PC-3 (cell line): ENCODE results near the gene HDAC4.

Source experiments
- CTCF ChIP-seq: fragments of 300-600 bp; sonication (generic); conservative IDR thresholded peaks from 2 replicates; pipeline ENCODE4 v1.5.1; 2017; ENCODE audit warnings: antibody characterized with exemption, low read depth, mild to moderate bottlenecking, low read length
- EZH2 ChIP-seq: fragments of 300-600 bp; sonication (generic); IDR thresholded peaks from one replicate; pipeline ENCODE4 v1.6.1; 2017; ENCODE audit warnings: antibody characterized with exemption, mild to moderate bottlenecking, low read length; ENCODE audit not compliant: unreplicated experiment
- EZH2phosphoT487 ChIP-seq: fragments of 300-600 bp; sonication (generic); IDR thresholded peaks from 2 replicates; pipeline ENCODE4 v1.6.1; 2018; ENCODE audit warnings: mild to moderate bottlenecking, antibody characterized with exemption, low read length, borderline replicate concordance

DNA sequence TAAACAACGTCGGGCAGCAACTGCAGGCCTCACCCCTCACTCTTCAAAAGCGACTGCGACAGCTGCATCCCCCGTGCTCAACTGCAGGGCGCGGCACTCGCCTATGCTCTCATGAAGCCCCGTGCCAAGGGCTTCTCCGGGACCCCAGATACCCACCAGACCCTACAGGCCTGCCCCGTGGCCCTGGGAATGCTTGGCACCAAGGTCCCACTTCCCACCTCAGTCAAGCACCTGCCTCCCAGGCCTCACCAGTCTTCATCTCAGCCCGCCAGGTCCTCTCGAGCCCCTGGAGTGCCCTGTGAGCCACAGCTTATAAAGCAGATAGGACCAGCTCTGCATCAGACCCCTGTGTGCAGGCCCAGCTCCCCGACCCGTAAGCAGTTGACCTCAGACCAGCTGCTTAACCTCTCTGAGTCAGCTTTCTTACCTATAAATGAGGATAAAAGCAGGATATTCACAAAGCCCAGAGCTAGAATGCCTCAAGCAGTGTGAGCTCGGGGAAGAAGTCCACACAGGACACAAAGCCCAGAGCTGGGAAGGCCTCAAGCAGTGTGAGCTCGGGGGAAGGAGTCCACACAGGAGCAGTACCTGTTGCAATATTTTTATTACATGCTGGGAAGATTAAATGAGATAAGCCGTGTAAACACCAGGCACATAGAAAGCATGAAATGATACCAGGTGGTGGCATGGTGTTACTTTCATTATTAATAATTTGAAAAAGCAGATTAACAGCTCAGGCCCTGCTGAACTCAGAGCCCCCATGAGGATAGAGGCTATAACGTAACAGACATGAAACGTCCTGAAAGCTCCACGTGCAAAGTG lies 96.9 kb downstream of the HDAC4 start:
- no peak for TF ChIP-seq EZH2
- no peak for TF ChIP-seq CTCF
- no peak for TF ChIP-seq EZH2phosphoT487
